ENCODE results near the gene CLMP. TPM values are rescaled to one million over a fixed set of nuclear protein-coding genes. Genes with fewer than 3 reads are reported as not detected.

CLMP gene
- total RNA-seq, 3 donors from 2014 or later (not counting 1 experiment from before 2014, with no cell fraction given): 0.07 to 0.45 TPM; not detected in 1

DNA sequence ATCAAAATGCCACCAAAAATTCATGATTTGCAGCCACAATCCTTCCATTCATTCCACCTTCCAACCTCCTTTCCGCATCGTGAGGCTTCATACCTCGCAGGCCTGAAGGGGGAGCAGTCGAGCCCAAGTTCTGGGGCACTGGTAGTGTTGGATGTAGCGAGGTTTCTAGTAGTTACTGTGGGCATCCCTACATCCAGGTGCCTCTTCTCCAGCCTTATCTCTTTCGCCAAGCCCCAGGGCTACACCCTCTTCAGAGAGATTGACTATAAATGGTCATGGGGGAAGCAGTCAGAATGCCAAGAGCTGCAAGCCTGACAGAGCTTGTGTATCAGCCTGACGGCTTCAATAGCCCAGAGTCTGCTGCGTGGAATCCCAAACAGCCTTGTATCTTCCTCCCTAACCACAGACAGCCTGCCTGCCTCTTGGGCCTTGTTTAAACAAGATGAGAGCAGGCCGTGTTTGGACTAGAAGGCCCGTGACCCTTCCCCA is 28.9 kb downstream of the CLMP start:
- no peak overlapping the region for H3K27ac ChIP-seq (ENCODE audit: low read length)
- Mint-ChIP-seq H3K4me1 (no peaks in the 10 kb centered on the region), H3K27me3 (ENCODE audit: low read depth in 2 of 2) (peaks cover 5 to 8% of the 10 kb centered on the region in 2 donors), H3K27ac (no peak overlapping the region), H3K4me3 (no peak overlapping the region), H3K9me3 (no peaks in the 10 kb centered on the region), H3K36me3 (no peaks in the 10 kb centered on the region)
- no peak overlapping the region for H3K4me3 ChIP-seq (ENCODE audit: low read length)
- H3K36me3 ChIP-seq (ENCODE audit: control insufficient read depth, insufficient read depth, low read length): no peaks in the 10 kb centered on the region
- DNase-seq (peak in 1 of 2 donors; percentile 21), ATAC-seq (no peak)
- intact Hi-C loops (cut with micrococcal nuclease): loop anchor here (5.0 kb wide), 1 partner anchor 81 kb away; no protein-coding TSS in a partner anchor
- no peaks in the 10 kb centered on the region for H3K9me3 ChIP-seq (ENCODE audit: control insufficient read depth, insufficient read depth, low read length)
- H3K27me3 ChIP-seq (ENCODE audit: control insufficient read depth, insufficient read depth, low read length): no peaks in the 10 kb centered on the region
- TF ChIP-seq, protein P1, sequence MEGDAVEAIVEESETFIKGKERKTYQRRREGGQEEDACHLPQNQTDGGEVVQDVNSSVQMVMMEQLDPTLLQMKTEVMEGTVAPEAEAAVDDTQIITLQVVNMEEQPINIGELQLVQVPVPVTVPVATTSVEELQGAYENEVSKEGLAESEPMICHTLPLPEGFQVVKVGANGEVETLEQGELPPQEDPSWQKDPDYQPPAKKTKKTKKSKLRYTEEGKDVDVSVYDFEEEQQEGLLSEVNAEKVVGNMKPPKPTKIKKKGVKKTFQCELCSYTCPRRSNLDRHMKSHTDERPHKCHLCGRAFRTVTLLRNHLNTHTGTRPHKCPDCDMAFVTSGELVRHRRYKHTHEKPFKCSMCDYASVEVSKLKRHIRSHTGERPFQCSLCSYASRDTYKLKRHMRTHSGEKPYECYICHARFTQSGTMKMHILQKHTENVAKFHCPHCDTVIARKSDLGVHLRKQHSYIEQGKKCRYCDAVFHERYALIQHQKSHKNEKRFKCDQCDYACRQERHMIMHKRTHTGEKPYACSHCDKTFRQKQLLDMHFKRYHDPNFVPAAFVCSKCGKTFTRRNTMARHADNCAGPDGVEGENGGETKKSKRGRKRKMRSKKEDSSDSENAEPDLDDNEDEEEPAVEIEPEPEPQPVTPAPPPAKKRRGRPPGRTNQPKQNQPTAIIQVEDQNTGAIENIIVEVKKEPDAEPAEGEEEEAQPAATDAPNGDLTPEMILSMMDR (IDR thresholded peaks at IDR 0.05): peak; percentile 31
- no peaks in the 10 kb centered on the region for H3K4me1 ChIP-seq (ENCODE audit: control insufficient read depth, insufficient read depth, low read length)
- WGBS (ENCODE audit: insufficient coverage): 75% methylated on average over 6 of the region's 10 CpGs

DNA sequence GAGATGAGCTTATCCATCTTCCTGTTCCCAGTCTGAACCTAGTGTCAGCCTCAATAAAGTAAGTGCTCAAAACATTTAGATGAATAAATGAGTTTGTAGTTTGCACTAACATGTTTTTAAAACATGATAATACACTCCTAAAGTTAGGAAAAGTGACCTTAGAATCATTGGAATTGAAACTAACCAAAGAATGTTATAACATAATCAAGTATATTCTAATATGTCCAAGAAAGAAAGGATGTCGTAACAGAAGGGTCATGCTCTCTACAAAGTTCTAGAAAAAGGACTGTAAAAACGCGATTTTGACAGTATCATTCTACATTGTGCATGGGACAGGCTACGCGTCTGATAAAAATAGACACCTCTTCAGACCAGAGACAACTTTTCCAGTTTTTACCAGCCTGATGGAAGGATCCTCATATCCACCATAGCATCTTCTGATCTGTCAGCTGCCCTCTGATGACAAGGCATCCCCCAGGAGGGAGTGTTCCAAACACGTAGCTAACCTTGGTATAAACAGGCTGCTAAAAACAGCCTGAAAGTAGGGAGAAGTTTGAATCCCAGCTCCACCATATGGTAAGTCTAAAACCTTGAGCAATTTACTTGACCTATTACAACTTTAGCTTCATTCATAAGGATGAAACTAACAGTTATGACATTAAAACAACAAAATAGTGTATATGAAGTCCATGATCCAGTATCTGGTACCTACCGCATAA is 30.2 kb downstream of the CLMP start:
- Histone ChIP-seq H3K27me3 (ENCODE audit: control insufficient read depth, insufficient read depth, low read length) (no peaks in the 10 kb centered on the region), H3K4me3 (ENCODE audit: low read length) (no peak overlapping the region), H3K36me3 (ENCODE audit: control insufficient read depth, insufficient read depth, low read length) (no peaks in the 10 kb centered on the region), H3K9me3 (ENCODE audit: control insufficient read depth, insufficient read depth, low read length) (no peaks in the 10 kb centered on the region), H3K27ac (ENCODE audit: low read length) (no peak overlapping the region), H3K4me1 (ENCODE audit: control insufficient read depth, insufficient read depth, low read length) (no peaks in the 10 kb centered on the region)
- no peak for DNase-seq
- H3K4me3 Mint-ChIP-seq: no peak overlapping the region
- WGBS (ENCODE audit: insufficient coverage): 93% methylated on average over 7 of the region's 7 CpGs
- H3K27me3 Mint-ChIP-seq (ENCODE audit: low read depth in 2 of 2): peaks cover 5 to 8% of the 10 kb centered on the region in 2 donors
- TF ChIP-seq, protein P1 (IDR thresholded peaks at IDR 0.05): no peak
- intact Hi-C loops (cut with micrococcal nuclease): loop anchor here (5.0 kb wide), 1 partner anchor 82 kb away; no protein-coding TSS in a partner anchor
- H3K9me3 Mint-ChIP-seq: no peaks in the 10 kb centered on the region
- H3K27ac Mint-ChIP-seq: no peak overlapping the region
- ATAC-seq: no peak
- H3K36me3 Mint-ChIP-seq: no peaks in the 10 kb centered on the region
- H3K4me1 Mint-ChIP-seq: no peaks in the 10 kb centered on the region

DNA sequence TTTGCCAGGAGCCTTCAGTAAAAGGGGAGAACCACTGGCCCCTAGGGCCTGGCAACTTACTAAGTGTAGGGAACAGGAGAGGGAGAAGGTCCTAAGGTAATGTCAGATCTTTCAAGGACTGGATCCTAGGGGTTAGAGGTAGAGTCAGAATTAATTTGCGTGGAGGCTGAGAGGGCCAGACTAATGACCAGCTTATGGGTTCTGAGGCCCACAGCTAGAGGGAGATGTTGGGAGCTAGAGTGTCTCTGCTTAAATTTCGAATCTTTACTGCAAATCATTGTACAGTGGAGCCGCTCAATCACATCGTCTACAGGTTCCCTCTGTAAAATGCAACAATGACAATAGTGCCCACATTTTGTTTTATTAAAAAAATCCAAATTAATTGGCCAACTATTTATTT is 31.4 kb downstream of the CLMP start:
- intact Hi-C loops (cut with micrococcal nuclease): no loop called here
- Mint-ChIP-seq H3K4me1 (peaks cover 9% of the 10 kb centered on the region in 2 donors), H3K4me3 (no peak overlapping the region), H3K36me3 (no peaks in the 10 kb centered on the region), H3K27me3 (ENCODE audit: low read depth in 2 of 2) (peaks cover 2 to 4% of the 10 kb centered on the region in 2 donors), H3K27ac (no peak overlapping the region), H3K9me3 (no peaks in the 10 kb centered on the region)
- no peaks in the 10 kb centered on the region for H3K9me3 ChIP-seq (ENCODE audit: control insufficient read depth, insufficient read depth, low read length)
- WGBS (ENCODE audit: insufficient coverage): 89% methylated on average over 3 of the region's 4 CpGs
- H3K27ac ChIP-seq (ENCODE audit: low read length): no peak overlapping the region
- H3K4me3 ChIP-seq (ENCODE audit: low read length): no peak overlapping the region
- no peaks in the 10 kb centered on the region for H3K4me1 ChIP-seq (ENCODE audit: control insufficient read depth, insufficient read depth, low read length)
- no peaks in the 10 kb centered on the region for H3K36me3 ChIP-seq (ENCODE audit: control insufficient read depth, insufficient read depth, low read length)
- TF ChIP-seq, protein P1 (IDR thresholded peaks at IDR 0.05): no peak
- no peak for DNase-seq
- no peak for ATAC-seq
- H3K27me3 ChIP-seq (ENCODE audit: control insufficient read depth, insufficient read depth, low read length): no peaks in the 10 kb centered on the region

All from natural killer cell (primary cell).